Mesodermal cell (in vitro differentiated cells): Measurements from ENCODE around the gene TUBGCP5.
"Not testable (repeated sequence)": the region's sequence is repeated elsewhere in the genome, so short reads cannot be mapped to it uniquely, and the experiment has no call there.

Experiments used
- H3K27ac ChIP-seq: 2 replicates; pipeline ENCODE4 v1.7.0; 2013; ENCODE audit warnings: mild to moderate bottlenecking, low read depth, low read length, moderate library complexity; ENCODE audit not compliant: severe bottlenecking
- H3K36me3 ChIP-seq: 2 replicates; pipeline ENCODE4 v1.7.1; 2013; ENCODE audit warnings: mild to moderate bottlenecking, low read length, moderate library complexity; ENCODE audit not compliant: control insufficient read depth, insufficient read depth
- H3K4me1 ChIP-seq: one replicate; pipeline ENCODE4 v1.7.1; 2013; ENCODE audit warnings: mild to moderate bottlenecking, low read length; ENCODE audit not compliant: insufficient read depth, control insufficient read depth, poor library complexity, severe bottlenecking
- H3K4me3 ChIP-seq: 2 replicates; pipeline ENCODE4 v1.7.0; 2013; ENCODE audit warnings: low read length, control low read depth, mild to moderate bottlenecking; ENCODE audit not compliant: insufficient read depth, poor library complexity, severe bottlenecking; ENCODE audit errors: extremely low read depth
- H3K9me3 ChIP-seq: 2 replicates; pipeline ENCODE4 v1.7.1; 2013; ENCODE audit warnings: mild to moderate bottlenecking, low read length, moderate library complexity; ENCODE audit not compliant: control insufficient read depth
- WGBS, 2 experiments: methylation state at CpG; one replicate each; pipeline ENCODE4 v1.1.5; 2013; ENCODE audit warnings: missing lambda C conversion rate in 2 of 2; ENCODE audit not compliant: insufficient coverage in 2 of 2; 5-methylcytosine and 5-hydroxymethylcytosine counted together

Gene TUBGCP5

DNA sequence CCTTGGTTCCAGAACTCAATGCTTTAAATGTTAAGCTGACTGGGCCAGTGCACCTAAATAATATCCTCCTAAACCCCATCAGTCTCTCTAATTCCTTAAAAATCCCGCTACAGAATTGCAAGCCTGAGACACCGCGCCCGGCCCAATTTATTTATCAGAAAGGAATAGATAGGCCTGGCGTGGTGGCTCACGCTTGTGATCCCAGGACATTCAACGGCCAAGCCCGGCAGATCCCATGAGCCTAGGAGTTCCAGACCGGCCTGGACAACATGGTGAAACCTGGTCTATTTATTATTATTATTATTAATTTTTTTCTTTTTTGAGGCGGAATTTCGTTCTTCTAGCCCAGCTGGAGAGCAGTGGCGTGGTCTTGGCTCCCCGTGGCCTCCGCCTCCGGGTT is 28.0 kb upstream of the TUBGCP5 start:
- Histone ChIP-seq H3K36me3 (no peaks in the 10 kb centered on the region), H3K9me3 (no peaks in the 10 kb centered on the region), H3K4me3 (no peak overlapping the region), H3K27ac (no peak overlapping the region), H3K4me1 (no peaks in the 10 kb centered on the region)
- 73 to 99% methylated on average over 7 to 10 of the region's 15 CpGs for WGBS, 2 experiments

GRCh38 chr15:23065836-23066235 is 26.5 kb upstream of the TUBGCP5 start:
- WGBS, 2 experiments, result 92 to 93% methylated on average over 23 of the region's 23 CpGs
- Histone ChIP-seq H3K4me1 (no peaks in the 10 kb centered on the region), H3K36me3 (no peaks in the 10 kb centered on the region), H3K27ac (no peak overlapping the region), H3K4me3 (no peak overlapping the region), H3K9me3 (no peaks in the 10 kb centered on the region)

- Histone ChIP-seq H3K27ac (no peak overlapping the region), H3K9me3 (no peaks in the 10 kb centered on the region), H3K4me1 (no peaks in the 10 kb centered on the region), H3K36me3 (no peaks in the 10 kb centered on the region), H3K4me3 (no peak overlapping the region)
- WGBS, 2 experiments, result 67 to 72% methylated on average over 4 to 5 of the region's 5 CpGs
These were observed 24.8 kb upstream of the TUBGCP5 start for GRCh38 chr15:23064156-23064555.

GRCh38 chr15:23057707-23058106 is 18.3 kb upstream of the TUBGCP5 start:
- H3K9me3 ChIP-seq, result no peaks in the 10 kb centered on the region
- no peak overlapping the region for H3K27ac ChIP-seq
- no peak overlapping the region for H3K4me3 ChIP-seq
- H3K4me1 ChIP-seq, result no peaks in the 10 kb centered on the region
- no peaks in the 10 kb centered on the region for H3K36me3 ChIP-seq

DNA sequence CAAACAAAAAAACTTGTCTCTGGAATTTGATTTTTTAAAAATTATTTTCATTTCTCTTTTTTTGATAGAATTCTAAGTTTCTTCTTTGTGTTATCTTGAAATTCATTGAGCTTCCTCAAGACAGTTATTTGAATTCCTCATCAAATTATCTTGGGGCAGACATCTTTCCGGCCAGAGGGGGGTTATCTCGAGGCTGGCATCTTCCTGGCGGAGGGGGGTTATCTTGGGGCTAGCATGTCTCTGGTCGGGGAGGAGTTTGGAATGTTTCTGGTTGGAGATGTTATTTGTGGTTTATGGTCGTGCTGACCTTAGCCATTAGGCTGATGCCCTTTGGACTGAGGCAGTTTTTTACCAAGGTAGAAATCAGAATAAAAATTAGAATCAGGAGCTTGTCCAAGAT is 15.9 kb upstream of the TUBGCP5 start:
- H3K36me3 ChIP-seq, result no peaks in the 10 kb centered on the region
- 73 to 85% methylated on average over 2 to 5 of the region's 5 CpGs for WGBS, 2 experiments
- no peak overlapping the region for H3K27ac ChIP-seq

GRCh38 chr15:23052522-23052921 is 13.2 kb upstream of the TUBGCP5 start:
- Histone ChIP-seq H3K4me1 (no peaks in the 10 kb centered on the region), H3K9me3 (no peaks in the 10 kb centered on the region), H3K36me3 (no peaks in the 10 kb centered on the region), H3K4me3 (no peak overlapping the region), H3K27ac (no peak overlapping the region)
- WGBS, 2 experiments, result 80 to 100% methylated on average over 1 of the region's 2 CpGs

More for the DNA sequence above, 15.9 kb upstream of the TUBGCP5 start:
- Histone ChIP-seq H3K4me1 (no peaks in the 10 kb centered on the region), H3K4me3 (no peak overlapping the region), H3K9me3 (no peaks in the 10 kb centered on the region)

DNA sequence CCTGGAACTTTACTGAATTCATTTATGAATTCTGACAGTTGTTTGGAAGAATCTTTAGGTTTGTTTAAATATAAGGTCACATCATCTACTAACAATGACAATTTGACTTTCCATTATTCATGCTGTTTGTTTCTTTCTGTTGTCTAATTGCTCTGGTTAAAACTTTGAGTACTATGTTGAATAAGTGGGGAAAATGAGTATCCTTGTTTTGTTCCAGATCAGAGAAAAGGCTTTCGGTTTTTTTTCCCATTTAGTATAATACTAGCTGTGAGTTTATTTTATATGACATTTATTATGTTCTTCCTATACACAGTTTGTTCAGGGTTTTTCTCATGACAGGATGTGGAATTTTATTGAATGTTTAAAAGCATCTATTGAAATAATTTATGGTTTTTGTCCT is 11.3 kb upstream of the TUBGCP5 start:
- H3K27ac ChIP-seq, result no peak overlapping the region
- no peak overlapping the region for H3K4me3 ChIP-seq
- H3K4me1 ChIP-seq, result no peaks in the 10 kb centered on the region
- H3K9me3 ChIP-seq, result no peaks in the 10 kb centered on the region
- H3K36me3 ChIP-seq, result no peaks in the 10 kb centered on the region
- WGBS, 2 experiments, result no CpG with 5 or more reads among the region's 1 CpG

DNA sequence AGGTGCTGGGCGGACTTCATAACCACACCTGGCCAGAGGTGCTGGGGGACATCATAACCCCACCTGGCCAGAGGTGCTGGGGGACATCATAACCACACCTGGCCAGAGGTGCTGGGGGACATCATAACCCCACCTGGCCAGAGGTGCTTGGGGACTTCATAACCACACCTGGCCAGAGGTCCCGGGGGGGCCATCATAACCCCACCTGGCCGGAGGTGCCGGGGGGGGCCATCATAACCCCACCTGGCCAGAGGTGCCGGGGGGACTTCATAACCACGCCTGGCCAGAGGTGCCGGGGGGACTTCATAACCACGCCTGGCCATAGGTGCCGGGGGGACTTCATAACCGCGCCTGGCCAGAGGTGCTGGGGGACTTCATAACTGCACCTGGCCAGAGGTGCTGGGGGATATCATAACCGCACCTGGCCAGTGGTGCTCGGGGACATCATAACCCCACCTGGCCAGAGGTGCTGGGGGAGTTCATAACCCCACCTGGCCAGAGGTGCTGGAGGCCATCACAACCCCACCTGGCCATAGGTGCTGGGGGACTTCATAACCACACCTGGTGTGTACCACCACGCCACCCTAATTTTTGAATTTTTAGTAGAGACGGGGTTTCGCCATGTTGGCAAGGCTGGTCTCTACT is 10.7 kb upstream of the TUBGCP5 start:
- Histone ChIP-seq H3K4me1 (no peaks in the 10 kb centered on the region), H3K36me3 (no peaks in the 10 kb centered on the region), H3K27ac (no peak overlapping the region), H3K4me3 (no peak overlapping the region), H3K9me3 (no peaks in the 10 kb centered on the region)
- 92 to 93% methylated on average over 10 to 15 of the region's 16 CpGs for WGBS, 2 experiments

DNA sequence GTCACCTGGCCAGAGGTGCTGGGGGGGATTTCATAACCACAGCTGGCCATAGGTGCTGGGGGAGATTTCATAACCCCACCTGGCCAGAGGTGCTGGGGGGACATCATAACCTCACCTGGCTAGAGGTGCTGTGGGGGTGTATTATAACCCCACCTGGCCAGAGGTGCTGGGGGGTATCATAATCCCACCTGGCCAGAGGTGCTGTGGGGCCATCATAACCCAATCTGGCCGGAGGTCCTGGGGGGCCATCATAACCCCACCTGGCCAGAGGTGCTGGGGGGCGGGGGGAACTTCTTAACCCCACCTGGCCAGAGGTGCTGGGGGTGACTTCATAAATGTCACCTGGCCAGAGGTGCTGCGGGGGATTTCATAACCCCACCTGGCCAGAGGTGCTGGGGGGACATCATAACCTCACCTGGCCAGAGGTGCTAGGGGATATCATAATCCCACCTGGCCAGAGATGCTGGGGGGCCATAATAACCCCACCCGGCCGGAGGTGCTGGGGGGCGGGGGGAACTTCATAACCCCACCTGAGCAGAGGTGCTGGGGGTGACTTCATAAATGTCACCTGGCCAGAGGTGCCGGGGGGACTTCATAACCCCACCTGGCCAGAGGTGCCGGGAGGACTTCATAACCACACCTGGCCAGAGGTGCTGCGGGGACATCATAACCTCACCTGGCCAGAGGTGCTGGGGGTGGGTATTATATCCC is 9.4 kb upstream of the TUBGCP5 start:
- not testable (repeated sequence) for H3K4me1 ChIP-seq, H3K4me3 ChIP-seq, H3K27ac ChIP-seq, H3K9me3 ChIP-seq, H3K36me3 ChIP-seq
- 84 to 90% methylated on average over 7 to 9 of the region's 9 CpGs for WGBS, 2 experiments

DNA sequence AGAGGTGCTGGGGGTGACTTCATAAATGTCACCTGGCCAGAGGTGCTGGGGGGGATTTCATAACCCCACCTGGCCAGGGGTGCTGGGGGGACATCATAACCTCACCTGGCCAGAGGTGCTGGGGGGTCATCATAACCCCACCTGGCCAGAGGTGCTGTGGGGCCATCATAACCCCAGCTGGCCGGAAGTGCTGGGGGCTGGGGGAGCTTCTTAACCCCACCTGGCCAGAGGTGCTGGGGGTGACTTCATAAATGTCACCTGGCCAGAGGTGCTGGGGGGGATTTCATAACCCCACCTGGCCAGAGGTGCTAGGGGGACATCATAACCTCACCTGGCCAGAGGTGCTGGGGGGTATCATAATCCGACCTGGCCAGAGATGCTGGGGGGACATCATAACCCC is 4.6 kb upstream of the TUBGCP5 start:
- H3K9me3 ChIP-seq, H3K36me3 ChIP-seq, H3K4me1 ChIP-seq, H3K4me3 ChIP-seq, H3K27ac ChIP-seq: not testable (repeated sequence)
- WGBS, 2 experiments, result no CpG with 5 or more reads among the region's 2 CpGs

DNA sequence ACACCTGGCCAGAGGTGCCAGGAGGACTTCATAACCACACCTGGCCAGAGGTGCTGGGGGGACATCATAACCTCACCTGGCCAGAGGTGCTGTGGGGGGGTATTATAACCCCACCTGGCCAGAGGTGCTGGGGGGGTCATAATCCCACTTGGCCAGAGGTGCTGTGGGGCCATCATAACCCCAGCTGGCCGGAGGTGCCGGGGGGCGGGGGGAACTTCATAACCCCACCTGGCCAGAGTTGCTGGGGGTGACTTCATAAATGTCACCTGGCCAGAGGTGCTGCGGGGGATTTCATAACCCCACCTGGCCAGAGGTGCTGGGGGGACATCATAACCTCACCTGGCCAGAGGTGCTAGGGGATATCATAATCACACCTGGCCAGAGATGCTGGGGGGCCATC is 4.2 kb upstream of the TUBGCP5 start:
- H3K27ac ChIP-seq, H3K4me3 ChIP-seq, H3K9me3 ChIP-seq, H3K4me1 ChIP-seq, H3K36me3 ChIP-seq: not testable (repeated sequence)
- 94% methylated on average over 3 to 4 of the region's 4 CpGs for WGBS, 2 experiments
